Central memory CD4-positive, alpha-beta T cell (primary cell): ENCODE results near the gene SERPINA10.

Source experiments
- DNase-seq: peaks from one replicate; pipeline ENCODE4 v3.0.0; 2022
- total RNA-seq, 3 experiments: gene quantifications; one replicate each; lab custom pipeline; 2026; lab: John Stamatoyannopoulos, UW

SERPINA10 gene
- 0 reads per million in 3 experiments for total RNA-seq

GRCh38 chr14:94292872-94293577, at the start of gene SERPINA10:
TSS of gene SERPINA10 (minus strand) at chr14:94293268. CDS start at chr14:94290593, 2,675 bp downstream.
- DNase-seq: no peak

- no peak for DNase-seq
Measured at GRCh38 chr14:94342334-94342934, 49.4 kb upstream of the SERPINA10 start.

GRCh38 chr14:94341656-94342333, 48.7 kb upstream of the SERPINA10 start:
- no peak for DNase-seq

GRCh38 chr14:94340533-94340932, 47.5 kb upstream of the SERPINA10 start:
- DNase-seq: no peak

GRCh38 chr14:94338023-94338422, 45.0 kb upstream of the SERPINA10 start:
- no peak for DNase-seq

- no peak for DNase-seq
Measured at GRCh38 chr14:94337274-94337673, 44.2 kb upstream of the SERPINA10 start.

GRCh38 chr14:94334872-94335271, 41.8 kb upstream of the SERPINA10 start:
- DNase-seq: no peak

- no peak for DNase-seq
Measured at GRCh38 chr14:94332587-94332986, 39.5 kb upstream of the SERPINA10 start.

- no peak for DNase-seq
Measured at GRCh38 chr14:94332063-94332583, 39.1 kb upstream of the SERPINA10 start.

GRCh38 chr14:94331462-94331861, 38.4 kb upstream of the SERPINA10 start:
- DNase-seq: no peak

GRCh38 chr14:94330857-94331256, 37.8 kb upstream of the SERPINA10 start:
- DNase-seq: no peak

- no peak for DNase-seq
Measured at GRCh38 chr14:94330432-94330831, 37.4 kb upstream of the SERPINA10 start.

- no peak for DNase-seq
Measured at GRCh38 chr14:94329857-94330256, 36.8 kb upstream of the SERPINA10 start.

- no peak for DNase-seq
Measured at GRCh38 chr14:94328196-94328595, 35.1 kb upstream of the SERPINA10 start.

GRCh38 chr14:94322648-94323570, 29.8 kb upstream of the SERPINA10 start, which contains the start of gene SERPINA6:
TSS of gene SERPINA6 (minus strand) at chr14:94323336. CDS start at chr14:94314648, 8,688 bp downstream.
- DNase-seq: no peak

- no peak for DNase-seq
Measured at GRCh38 chr14:94321421-94322271, 28.6 kb upstream of the SERPINA10 start.

GRCh38 chr14:94320243-94320642, 27.2 kb upstream of the SERPINA10 start:
- no peak for DNase-seq

GRCh38 chr14:94317259-94317658, 24.2 kb upstream of the SERPINA10 start:
- no peak for DNase-seq

- no peak for DNase-seq
Measured at GRCh38 chr14:94316692-94317091, 23.6 kb upstream of the SERPINA10 start.

GRCh38 chr14:94314890-94315289, 21.8 kb upstream of the SERPINA10 start:
- DNase-seq: no peak

- DNase-seq: no peak
Measured at GRCh38 chr14:94313991-94314655, 21.1 kb upstream of the SERPINA10 start.
